Inferior parietal cortex (tissue), 1 donor: Measurements from ENCODE around the gene TRIO.

Experiments
- DNase-seq: peaks from one replicate; pipeline ENCODE4 v3.0.0-alpha.2; 2016; ENCODE audit errors: extremely low spot score

Gene TRIO

DNA sequence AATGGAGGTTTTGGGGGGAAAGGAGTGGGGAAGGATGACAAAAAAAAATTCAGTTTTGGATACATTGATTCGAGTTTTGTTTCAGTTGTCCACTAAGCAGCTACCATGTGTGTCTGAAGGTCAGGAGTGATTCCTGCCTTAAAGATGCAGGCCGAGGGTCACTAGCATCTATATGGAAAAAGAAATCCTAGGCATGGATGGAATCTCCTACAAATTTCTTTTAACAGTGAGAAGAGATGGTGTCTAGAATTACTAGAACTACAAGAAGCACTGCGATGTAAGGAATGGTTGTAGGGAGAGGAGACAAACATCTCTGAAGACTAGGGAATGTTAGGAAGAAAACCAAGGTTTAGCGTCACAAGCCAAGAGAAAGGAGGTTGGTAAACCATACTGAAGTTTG is 19.6 kb upstream of the TRIO start:
- no peak for DNase-seq

DNA sequence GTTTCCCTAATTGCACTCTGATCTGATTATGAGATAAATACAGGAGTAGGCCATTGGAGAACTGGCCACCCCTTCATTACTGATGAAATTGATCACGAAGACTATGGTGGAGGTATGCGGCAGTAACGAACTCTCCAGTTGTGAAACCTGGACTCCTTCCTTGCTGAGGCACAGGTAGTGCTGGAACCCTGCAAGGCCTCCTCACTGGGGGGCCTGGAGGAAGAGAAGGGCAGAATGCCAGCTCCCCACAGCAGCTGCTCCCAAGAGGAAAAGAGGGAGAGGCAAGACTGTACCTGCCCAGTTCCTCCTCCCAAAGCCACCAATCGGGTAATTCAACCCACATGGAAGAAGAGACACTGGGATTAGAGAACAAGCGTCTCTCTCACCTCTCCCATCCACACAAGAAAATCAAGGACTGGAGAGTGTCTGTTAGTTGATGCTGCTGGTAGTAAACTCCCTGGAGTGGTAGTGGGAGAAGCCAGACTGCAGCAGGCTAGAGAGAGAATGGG is 19.1 kb upstream of the TRIO start:
- DNase-seq = no peak

DNA sequence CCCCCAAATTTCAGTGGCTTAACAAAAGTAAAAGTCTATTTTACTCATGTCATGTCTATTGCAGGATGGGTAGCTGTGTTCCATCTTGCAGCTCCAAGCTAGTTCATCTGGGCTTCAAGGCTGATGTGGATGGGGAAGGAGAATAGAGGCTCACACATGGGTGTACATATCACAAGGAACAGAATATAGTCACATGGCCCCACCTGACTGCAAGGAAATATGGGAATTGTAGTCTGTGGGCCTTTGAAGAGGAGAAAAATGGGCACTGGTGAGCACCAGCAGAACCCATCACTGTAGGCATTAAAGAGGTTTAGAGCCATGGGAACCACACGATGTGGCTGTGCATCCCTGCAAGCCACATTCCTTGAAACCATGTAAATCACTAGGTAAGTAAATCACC is 17.9 kb upstream of the TRIO start:
- DNase-seq = no peak

DNA sequence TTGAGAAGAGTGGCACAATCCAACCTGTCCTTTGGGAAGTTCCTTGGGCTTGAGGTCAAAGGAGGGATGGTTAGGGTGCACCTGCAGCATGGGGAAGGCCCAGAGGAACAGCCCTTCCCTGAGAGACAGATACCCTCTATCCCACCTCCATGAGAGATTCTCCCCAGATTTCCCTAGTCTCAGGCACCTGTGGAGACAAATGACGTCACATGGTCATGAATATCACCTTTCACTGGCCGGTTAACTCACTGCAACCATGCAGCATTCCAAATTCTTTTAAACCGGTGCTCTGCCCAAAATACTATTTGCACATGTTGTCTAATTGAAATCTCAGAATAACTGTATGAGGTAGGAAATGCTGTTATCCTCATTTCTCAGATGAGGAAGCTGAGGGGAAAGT is 15.6 kb upstream of the TRIO start:
- DNase-seq = no peak

DNA sequence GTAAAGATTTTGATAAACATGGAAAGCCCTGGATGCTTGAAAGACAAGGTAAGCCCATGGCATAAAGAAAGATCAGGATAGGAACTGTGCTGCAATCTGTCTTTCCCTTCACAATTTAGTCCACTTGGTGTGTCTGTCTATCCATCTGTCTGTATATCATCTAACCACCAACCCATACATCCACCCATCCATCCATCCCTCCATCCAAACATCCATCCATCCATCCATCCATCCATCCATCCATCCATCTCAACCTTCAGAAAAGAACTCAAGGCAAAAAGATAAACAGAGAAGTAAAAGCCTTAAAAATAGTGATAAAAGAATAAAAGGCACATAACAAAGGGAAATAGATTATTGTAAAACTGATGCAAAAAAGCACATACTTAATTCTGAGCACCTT is 15.1 kb upstream of the TRIO start:
- DNase-seq = no peak

DNA sequence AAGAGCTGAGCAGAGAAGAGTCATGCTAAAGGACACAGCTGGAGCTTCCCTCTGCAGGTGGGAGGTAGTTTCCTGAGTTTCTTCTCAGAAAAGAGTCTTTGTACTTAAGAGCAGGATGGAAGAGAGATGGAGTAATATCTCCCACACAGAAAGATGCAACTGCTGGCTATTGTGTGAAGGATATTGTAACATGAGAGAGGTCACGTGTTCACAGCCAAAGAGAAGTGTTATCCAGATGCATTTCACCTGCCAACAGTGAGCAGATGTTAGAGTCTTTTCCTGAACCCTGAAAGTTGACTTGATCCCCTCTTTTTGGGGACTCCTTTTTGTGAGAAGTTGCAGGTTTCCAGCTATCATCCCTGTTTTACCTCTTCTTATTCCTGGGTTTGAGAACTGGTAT is 14.0 kb upstream of the TRIO start:
- no peak for DNase-seq

DNA sequence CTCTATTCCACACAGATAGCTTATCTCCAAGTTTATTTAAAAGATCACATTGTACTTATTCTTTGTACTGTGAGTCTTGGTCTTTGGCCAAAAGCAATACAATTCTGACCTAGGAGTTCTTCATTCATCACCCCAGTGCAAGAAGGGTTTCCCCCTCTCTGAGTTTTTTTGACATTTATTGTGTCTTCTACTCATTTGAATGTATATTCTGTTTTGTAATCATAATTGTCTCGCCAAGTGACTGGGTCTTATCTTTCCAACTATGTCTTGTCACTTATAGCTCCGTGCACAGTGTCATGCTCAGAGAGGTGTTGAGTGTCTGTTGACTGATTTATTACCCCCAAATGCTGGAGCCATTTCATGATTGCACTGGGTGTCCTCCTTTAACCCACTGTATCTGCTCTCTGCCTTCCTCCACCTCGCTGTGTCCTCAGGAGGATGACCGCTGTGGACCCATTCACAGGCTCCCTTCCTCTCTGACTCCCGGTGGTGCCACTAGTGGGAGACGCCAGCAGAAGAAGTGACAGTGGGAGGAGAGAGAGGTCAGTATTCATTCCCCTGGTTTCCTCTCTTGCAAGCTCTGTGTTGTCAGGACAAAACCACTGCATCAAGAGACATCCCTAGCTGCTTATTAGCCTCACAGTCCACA is 11.2 kb upstream of the TRIO start:
- DNase-seq = no peak

DNA sequence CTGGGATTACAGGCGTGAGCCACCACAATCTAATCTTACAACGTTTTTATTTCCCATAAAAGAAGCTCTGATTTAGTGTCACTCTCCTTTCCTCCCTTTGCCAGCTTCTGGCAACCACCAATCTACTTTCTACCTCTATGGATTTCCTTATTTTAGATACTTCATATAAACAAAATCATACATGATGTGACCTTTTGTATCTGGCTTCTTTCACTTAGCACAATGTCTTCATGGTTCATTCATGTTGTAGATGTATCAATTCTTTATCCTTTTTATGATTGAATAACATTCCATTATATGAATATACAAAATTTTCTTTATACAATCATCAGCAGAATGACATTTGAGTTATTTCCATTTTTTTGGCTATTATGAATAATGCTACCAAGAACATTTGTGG is 9.7 kb upstream of the TRIO start:
- DNase-seq = no peak

DNA sequence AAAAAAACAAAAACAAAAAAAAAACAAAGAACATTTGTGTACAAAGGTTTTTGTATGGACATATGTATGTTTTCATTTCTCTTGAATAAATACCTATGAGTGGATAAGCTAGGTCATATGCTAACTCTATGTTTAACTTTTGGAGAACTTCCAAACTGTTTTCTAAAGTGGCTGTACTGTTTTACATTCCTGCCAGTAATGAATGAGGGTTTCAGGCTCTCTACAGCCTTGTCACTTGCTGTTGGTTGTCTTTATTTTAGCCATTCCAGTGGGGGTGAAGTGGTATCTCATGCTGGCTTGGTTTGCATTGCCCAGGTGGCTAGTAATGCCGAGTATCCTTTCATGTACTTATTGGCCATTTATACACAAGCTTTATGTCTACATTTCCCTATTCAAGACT is 9.1 kb upstream of the TRIO start:
- no peak for DNase-seq

DNA sequence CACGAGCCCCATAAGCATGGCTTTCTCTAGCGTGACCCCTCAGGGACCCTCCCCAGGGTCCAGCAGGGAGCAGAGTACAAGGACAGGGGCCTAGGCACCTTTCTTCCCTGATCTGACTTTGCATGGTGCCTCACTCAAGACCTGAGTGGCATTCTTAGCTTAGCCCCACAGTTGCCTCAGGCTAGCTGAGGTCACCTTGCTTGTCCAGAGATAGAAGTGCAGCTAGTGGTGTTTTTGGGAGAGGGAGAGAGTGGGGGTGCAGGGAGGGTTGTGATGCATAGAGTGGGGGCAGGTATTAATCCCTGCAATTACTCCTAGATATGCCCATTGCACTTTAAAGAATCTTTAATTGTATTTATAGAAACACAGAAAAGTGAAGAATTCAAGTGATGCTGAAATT is 8.4 kb upstream of the TRIO start:
- DNase-seq = no peak

DNA sequence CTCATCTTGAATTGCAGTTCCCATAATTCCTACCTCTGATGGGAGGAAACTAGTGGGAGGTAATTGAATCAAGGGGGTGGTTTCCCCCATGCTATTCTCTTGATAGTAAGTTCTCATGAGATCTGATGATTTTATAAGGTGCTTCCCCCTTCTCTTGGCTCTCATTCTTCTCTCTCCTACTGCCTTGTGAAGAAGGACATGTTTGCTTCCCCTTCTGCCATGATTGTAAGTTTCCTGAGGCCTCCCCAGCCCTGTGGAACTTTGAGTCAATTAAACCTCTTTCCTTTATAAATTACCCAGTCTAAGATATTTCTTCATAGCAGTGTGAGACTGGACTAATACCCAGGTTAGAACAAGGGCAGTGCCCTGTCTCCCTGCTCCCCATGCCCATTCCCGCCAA is 7.5 kb upstream of the TRIO start:
- DNase-seq = no peak

DNA sequence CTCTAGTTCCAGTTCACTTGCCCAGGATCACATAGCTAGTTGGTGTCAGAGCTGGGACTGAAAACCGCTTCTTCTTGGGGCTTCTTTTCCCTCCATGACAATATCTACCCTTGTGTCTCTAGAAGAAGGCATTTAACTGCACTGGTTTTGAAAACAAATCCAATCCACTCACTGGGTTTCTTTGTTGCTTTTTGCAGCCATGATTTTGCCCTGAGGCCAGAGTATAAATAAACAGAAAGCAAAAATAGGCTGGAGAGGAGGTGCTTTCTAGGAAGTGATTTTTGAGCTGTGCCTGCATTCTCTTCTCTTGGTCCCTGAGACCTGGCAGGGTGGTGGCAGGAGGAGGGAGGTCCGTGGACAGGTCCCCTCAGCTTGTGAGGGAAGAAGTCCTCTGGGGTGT is 6.9 kb upstream of the TRIO start:
- no peak for DNase-seq

DNA sequence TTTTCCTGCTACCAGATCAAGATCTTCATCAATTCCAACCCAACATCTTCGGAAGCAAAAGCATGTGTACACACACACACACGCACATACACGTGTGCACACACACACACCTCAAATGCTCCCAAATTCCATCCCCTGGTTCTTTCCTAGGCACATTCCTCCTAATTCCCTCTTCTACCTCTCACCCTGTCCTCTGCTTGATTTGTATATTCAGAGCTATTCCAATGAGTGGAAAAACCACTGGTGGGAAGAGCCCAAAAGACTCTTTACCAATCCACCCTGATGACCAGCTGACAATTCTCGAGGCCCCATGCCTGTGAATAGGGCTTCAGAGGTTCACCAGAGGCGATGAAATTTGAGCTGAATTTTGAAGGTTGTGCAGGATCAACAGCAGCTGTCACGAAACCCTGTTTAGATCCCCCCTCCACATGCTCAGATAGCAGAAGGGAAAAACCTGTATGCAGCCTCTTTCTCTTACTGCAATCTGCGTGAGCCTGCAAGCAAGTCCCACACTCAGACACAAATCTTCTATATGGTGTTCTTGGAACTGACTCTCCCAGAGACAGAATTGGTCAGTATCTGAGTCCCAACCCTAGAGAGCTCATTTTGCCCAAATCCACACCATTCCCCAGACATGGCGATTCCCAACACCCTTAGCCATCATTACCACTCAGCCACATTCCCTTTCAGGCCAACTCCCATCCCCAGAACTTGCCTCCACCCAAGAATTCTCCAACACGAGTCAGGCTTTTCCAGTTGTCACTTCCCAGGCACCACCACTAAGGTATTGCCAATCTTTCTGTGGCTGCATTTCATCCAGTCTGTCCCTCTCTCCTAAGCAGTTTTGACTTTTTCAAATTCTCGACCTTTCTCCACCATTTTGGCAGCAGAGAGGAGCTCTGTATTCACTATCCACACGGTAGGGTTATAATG is 4.3 kb upstream of the TRIO start:
- DNase-seq = no peak

DNA sequence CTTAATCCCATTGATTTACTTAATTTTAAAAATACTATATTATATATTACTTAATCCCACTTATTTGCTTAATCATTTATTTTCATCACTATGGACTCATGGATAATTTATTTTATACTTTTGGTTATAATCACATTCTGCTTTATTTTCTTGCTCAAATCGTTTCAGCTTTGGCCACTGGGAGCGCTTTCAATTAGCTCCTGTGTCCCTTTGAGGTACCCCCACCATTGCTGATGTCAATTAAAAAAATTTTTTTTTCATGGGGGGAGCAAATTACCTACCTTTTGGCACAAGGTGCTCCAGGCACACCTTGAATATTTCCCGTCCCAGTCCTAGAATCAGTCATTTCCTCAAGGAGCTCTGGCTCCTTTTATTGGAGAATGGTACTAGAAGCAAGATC is 1.4 kb upstream of the TRIO start:
- DNase-seq = no peak

DNA sequence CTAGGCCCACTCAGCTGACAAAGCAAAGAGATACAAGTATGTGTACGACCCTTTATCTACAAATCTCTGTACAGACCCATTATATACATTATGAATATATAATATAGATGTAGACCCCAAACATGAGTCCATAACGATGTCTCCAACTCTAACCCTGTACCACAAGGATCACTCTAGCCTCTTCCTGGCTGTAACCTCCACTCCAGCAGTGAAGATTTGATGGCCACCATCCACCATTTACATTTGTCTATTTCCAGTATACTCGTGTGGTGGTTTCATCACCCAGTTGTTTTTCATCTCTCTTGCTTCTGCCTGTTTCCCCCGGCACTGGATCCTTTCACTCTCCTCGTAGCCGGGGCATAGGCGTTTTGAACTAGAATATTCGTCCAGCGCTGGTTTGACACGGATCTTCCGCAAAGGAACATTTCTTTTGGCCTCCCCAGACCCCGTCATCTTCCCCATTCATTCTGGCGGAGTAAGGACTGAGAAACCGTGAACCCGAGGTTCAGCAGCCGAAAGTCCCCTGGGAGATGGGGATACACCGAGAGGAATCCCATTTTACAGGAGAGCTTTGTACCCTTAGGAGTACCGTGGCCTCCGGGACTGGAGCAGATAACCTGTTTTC is 828 bp upstream of the TRIO start:
- DNase-seq = peak; percentile 44

DNA sequence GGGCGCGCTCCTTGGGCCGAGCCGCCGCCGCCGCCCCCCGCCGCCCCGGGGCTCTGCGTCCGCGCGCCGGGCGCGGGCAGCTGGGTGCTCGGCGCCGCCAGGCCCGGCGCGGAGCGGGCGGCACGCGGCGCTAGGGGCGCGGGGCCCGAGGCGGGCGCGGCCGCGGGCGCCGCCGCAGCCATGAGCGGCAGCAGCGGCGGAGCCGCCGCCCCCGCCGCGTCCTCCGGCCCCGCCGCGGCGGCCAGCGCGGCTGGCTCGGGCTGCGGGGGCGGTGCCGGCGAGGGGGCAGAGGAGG is 351 bp downstream of the TRIO start:
- DNase-seq = no peak

DNA sequence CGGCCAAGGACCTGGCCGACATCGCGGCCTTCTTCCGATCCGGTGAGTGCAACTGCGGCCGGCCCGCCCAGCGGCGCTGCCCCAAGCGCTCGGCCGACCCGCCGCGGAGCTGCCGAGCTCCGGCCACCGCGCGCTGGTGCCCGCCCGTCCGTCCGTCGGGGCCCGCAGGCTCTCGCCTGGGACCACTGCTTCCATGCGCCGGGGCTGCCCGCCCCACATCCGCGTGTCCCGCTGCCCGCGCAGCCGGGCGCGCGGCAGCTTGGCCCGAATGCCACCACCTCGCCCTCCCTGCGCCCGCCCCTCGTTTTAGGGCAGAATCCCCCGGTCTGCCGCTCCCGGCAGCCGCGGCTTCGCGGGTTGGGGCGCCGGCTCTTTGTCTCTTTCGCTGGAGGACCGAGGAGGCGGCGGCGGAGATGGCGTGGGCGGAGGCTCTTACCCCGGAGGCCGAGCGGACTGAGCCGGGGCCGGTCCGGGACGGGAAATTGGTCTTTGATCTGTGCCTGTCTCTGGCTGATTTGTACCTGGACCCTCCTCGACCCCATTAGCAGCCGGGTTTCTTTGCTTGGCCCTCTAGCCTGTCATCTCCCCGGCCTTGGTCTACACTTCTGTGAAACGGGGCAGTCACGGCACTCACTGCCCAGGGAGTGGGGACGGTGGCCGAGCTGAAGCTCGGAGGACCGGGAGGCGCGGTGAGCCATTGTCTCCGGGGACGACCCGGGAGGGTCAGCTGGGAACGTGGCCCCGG is 871 bp downstream of the TRIO start:
- DNase-seq = no peak

DNA sequence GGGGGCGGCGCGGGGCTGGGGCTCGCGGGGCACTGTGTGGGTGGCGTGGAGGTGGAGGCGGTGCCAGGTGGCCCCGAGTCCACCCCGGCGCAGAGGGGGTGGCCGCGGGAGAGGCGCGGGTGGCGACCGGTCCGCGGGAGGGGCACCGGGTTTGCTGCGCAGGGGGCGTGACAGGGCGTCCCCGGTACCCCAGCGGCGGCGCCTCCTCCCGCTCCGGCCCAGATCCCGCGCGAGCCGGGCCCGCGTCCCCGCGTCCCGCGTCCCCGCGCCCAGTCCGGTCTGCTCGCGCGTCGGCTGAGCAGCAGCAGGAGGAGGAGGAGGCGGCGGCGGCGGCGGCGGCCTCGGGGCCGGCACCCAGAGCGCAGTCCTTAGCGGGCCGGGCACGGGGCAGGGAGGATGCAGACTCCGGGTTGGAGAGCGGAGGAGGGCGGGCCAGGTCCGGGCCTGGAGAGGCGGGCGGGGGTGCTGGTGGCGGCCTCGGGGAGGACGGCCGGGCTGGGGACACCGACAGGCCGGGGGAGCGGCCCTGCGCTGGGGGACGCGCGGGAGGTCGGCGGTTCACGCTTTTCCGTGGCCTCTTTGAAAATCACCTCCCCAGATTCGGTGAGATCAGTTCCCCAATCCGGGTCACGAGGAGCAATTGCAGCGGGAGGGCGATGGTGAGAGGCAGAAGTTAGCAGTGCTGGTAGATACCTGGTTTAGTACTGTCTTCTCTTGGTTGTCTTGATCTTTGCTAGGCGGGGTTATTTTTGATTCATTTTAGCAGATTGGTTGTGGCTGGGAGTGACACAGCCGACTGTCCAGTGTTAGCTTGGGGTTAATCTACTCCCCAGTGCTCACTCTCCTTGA is 1.7 kb downstream of the TRIO start:
- DNase-seq = peak; percentile 54

DNA sequence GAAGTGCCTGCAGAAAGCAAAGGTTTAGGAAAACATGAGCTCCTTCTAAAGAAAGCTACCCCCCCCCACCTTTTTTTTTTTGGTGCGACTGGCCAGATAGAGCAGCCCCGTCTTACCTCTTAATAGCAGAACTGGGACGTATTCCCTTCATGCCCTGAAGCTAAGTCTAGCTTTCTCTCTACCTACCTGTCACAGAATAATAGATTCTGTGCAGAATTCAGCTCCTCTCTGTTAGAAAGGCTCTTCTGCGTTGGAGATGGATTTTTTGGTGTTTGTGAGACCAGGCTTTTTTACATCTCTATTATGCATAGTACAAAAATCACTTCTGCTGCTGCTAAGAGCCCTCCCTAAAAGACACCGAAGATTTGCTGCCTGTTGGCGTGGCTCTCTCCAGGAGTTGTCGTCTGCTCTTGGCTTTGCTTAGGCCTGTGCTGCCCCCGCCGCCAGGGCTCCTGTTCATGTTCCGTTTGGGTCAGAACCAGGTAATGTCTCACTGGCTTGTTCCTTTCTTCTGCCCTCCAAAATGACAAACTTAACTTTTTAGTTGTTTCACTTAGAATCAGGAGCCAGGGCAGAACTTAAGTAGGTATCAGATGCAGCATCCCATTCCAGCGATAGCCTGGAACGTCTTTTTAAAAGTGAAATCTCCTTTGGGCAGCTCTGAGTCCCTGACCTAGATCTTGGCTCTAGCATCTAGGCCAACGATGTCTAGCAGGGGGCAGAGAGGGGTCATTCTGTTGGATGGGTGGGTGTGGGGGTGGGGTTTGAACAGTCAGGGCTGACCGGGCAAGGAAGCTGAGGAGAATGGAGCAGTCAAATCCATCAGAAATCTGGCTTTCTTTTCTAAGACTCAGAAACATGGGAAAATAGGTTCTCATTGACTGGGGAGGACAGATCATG is 2.5 kb downstream of the TRIO start:
- DNase-seq = no peak

DNA sequence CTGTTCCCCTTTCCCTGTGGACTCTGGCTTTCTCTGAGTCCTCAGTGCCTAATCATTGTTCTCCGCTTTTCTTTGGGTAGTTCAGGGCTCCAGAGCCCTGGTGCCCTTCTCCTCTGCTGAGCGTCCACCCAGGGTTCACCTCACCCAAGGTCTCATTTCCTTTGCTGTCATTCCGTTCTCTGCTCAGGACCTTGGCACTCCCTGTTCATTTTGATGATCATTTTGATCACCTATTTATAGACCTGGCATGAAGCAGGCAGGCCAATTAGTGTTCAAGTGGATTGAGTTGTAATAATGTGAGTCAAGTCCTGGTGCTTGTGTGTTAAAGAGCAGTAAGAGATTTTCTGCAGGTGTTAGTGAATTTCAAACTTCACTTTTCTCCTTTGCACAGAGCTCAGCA is 3.6 kb downstream of the TRIO start:
- no peak for DNase-seq
